ENCODE measurements around the gene CLNS1A. TPM values are rescaled to one million over a fixed set of nuclear protein-coding genes. Genes with fewer than 3 reads are reported as not detected.
"Not testable (repeated sequence)": the region's sequence is repeated elsewhere in the genome, so short reads cannot be mapped to it uniquely, and the experiment has no call there.

The CLNS1A gene
- total RNA-seq, 1 experiment from 2014 or later: 151 TPM

DNA sequence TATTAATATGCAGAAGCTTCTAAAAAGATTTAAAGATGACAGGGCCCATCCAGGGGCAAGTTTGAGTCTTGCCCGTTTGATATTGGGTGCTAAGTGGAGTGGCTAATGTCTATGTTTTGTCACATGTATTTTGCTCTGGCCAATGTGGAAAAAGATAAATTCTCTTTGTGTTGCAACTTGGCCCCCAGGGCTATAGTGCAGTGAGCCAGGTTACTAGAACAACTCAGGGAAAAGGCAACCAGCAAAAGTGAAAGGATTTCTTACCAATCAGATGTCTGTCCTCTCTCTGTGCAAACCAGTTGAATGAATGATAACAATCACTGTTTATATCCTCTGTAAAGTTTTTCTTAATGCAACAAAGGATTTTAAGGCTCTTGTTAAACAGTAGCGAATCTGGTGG is 4.6 kb upstream of the CLNS1A start (continued):
- no peak for TF ChIP-seq YY1 (IDR thresholded peaks at IDR 0.05; ENCODE audit: extremely low read depth, insufficient replicate concordance, low read depth, low read length)

DNA sequence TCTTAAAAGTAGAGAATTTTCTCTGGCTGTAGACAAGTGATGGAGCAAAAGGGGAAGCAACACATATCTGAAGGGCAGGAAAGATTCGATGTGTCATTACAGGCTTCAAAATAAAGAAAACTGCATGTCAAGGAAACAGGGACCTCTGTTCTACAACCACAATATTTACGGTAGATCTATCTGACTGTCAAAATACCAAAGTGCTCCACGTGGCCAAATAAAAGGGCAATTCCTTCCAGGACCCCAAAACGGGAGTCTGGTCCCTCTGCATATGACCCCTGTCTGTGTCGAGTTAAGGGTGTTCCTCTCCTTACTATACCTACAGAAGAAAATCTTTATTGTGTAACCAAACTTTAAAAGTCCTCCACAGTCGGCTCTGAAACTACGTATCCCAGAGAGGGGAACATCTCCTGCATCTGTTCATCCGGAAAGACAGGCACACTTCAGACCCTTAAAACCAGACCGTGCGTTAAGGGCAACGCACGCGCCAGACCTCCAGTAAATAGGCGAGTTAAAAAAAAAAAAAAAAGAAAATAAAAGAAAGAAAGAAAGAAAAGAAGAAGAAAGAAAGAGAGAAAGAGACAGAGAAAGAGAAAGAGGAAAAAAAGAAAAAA is 756 bp downstream of the CLNS1A start:
- RAD21 ChIA-PET (ENCODE audit: low non-redundant PET in 1 of 2, low total read pairs in 2 of 2, uncharacterized antibody in 2 of 2, unreplicated experiment in 2 of 2): no interaction called here
- Histone ChIP-seq H3K9me3 (ENCODE audit: control insufficient read depth in 1 of 2, insufficient read depth in 1 of 2, low read depth in 1 of 2, low read length in 2 of 2) (no peaks in the 10 kb centered on the region), H3K9ac (ENCODE audit: low read length) (peak overlapping the region; percentile 92), H3K36me3 (ENCODE audit: control insufficient read depth in 1 of 2, insufficient read depth in 2 of 2, low read length in 2 of 2) (peaks cover 0 to 9% of the 10 kb centered on the region in 2 experiments; a peak in 1 of 4 replicates), H3K4me1 (ENCODE audit: control insufficient read depth in 1 of 2, insufficient read depth in 2 of 2, low read length in 2 of 2) (peaks cover 7 to 16% of the 10 kb centered on the region in 2 experiments; a peak in 3 of 4 replicates), H3K9me2 (ENCODE audit: insufficient read depth) (no peaks in the 10 kb centered on the region), H3K27me3 (ENCODE audit: insufficient read depth, low read length) (no peaks in the 10 kb centered on the region), H3K79me2 (ENCODE audit: insufficient read depth, low read length) (peaks cover 58% of the 10 kb centered on the region), H4K20me1 (ENCODE audit: insufficient read depth) (no peaks in the 10 kb centered on the region; the same call in 1 of the 2 replicates), H3K4me2 (ENCODE audit: low read length) (peak overlapping the region; percentile 97), H2AFZ (ENCODE audit: low read depth, low read length, poor library complexity, severe bottlenecking) (no peak overlapping the region), H3K4me3 (replicated peaks in 1 of 2; ENCODE audit: low read depth in 1 of 2, low read length in 2 of 2) (peak overlapping the region; percentile 91 to 94), H3K27ac (ENCODE audit: low read depth, low read length) (peak overlapping the region; percentile 80)
- TSS peak; percentile 74 for BruUV-seq (replicated peaks)
- no peak for DNase-seq (ENCODE audit: low read depth, low spot score)
- CTCF ChIA-PET: no interaction called here
- no peak for ATAC-seq
- intact Hi-C loops (cut with micrococcal nuclease): no loop called here
- TF ChIP-seq YY1 (IDR thresholded peaks at IDR 0.05; ENCODE audit: extremely low read depth, insufficient replicate concordance, low read depth, low read length): no peak
- TF ChIP-seq, protein P1, sequence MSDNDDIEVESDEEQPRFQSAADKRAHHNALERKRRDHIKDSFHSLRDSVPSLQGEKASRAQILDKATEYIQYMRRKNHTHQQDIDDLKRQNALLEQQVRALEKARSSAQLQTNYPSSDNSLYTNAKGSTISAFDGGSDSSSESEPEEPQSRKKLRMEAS (IDR thresholded peaks at IDR 0.05): peak; percentile 22; the same call in 1 of the 2 replicates
- POLR2A ChIA-PET: no interaction called here

DNA sequence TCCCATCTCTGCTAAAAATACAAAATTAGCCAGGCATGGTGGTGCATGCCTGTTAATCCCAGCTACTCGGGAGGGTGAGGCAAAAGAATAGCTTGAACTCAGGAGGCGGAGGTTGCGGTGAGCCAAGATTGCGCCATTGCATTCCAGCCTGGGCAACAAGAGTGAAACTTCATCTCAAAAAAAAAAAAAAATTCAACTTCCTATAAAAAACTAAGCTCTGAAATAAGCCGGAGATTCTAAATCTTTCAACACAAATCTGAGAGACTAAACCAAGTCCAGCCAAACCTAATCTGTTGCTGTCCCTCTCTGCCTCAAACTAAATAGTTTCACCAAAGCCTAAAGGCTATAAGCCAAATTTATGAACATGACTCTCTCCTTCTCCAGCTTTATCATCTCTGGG is 3.7 kb downstream of the CLNS1A start:
- H3K9ac ChIP-seq (ENCODE audit: low read length); ATAC-seq; H3K9me3 ChIP-seq (ENCODE audit: control insufficient read depth in 1 of 2, insufficient read depth in 1 of 2, low read depth in 1 of 2, low read length in 2 of 2); H2AFZ ChIP-seq (ENCODE audit: low read depth, low read length, poor library complexity, severe bottlenecking); RAD21 ChIA-PET (ENCODE audit: low non-redundant PET in 1 of 2, low total read pairs in 2 of 2, uncharacterized antibody in 2 of 2, unreplicated experiment in 2 of 2); H3K36me3 ChIP-seq (ENCODE audit: control insufficient read depth in 1 of 2, insufficient read depth in 2 of 2, low read length in 2 of 2); H3K27me3 ChIP-seq (ENCODE audit: insufficient read depth, low read length); H3K9me2 ChIP-seq (ENCODE audit: insufficient read depth); H3K27ac ChIP-seq (ENCODE audit: low read depth, low read length); intact Hi-C loops (cut with micrococcal nuclease); H3K4me2 ChIP-seq (ENCODE audit: low read length); H3K4me3 ChIP-seq (replicated peaks in 1 of 2; ENCODE audit: low read depth in 1 of 2, low read length in 2 of 2); H4K20me1 ChIP-seq (ENCODE audit: insufficient read depth); DNase-seq (ENCODE audit: low read depth, low spot score); BruUV-seq (replicated peaks): not testable (repeated sequence)
- peaks cover 7 to 16% of the 10 kb centered on the region in 2 experiments; a peak in 3 of 4 replicates for H3K4me1 ChIP-seq (ENCODE audit: control insufficient read depth in 1 of 2, insufficient read depth in 2 of 2, low read length in 2 of 2)
- H3K79me2 ChIP-seq (ENCODE audit: insufficient read depth, low read length): peaks cover 85% of the 10 kb centered on the region
- POLR2A ChIA-PET: interaction anchor here (0.8 kb wide), 1 partner anchor 71 kb away, joined by 6 read pairs; no protein-coding TSS in a partner anchor
- CTCF ChIA-PET: interaction anchor here (1.6 kb wide), 1 partner anchor 14 kb away, joined by 4 read pairs; no protein-coding TSS in a partner anchor

Data from HCT116 (cell line).